SH-SY5Y (cell line): ENCODE data around the gene RNU5B-1.

ENCODE experiments used
- GATA2 ChIP-seq: IDR thresholded peaks from 2 replicates; pipeline ENCODE4 v1.6.1; 2011; ENCODE audit warnings: mild to moderate bottlenecking, low read depth, low read length
- GATA3 ChIP-seq: IDR thresholded peaks from 2 replicates; pipeline ENCODE4 v1.6.1; 2011; ENCODE audit warnings: low read depth, mild to moderate bottlenecking, low read length, moderate library complexity

DNA sequence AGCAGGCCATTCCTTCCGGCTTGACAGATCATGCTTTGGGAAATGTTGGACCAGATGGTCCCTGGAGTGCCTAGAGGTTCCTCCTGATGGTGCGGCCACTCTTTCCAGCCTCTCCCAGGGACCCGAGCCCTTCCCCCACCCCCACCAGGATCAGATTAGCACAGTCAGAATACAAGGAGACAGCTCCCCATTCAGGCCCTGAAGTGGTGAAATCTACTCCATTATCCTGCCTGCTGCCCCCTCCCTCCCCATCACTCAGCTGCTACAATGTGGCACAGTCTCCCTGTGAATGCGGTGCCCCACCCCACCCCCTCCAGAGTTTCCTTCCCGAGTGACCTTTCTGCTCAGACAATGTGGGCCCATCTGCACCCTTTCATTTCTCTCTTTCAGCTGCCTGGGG lies 29.4 kb downstream of the RNU5B-1 start:
- TF ChIP-seq GATA3 = no peak
- TF ChIP-seq GATA2 = no peak
